ENCODE results near the gene AHSP. TPM values are rescaled to one million over a fixed set of nuclear protein-coding genes. Genes with fewer than 3 reads are reported as not detected.

The AHSP gene
- total RNA-seq, 2 donors from 2014 or later = not detected

GRCh38 chr16:31493506-31494125 is 34.1 kb upstream of the AHSP start:
- H3K4me3 ChIP-seq = no peak overlapping the region
- TF ChIP-seq, protein P1, sequence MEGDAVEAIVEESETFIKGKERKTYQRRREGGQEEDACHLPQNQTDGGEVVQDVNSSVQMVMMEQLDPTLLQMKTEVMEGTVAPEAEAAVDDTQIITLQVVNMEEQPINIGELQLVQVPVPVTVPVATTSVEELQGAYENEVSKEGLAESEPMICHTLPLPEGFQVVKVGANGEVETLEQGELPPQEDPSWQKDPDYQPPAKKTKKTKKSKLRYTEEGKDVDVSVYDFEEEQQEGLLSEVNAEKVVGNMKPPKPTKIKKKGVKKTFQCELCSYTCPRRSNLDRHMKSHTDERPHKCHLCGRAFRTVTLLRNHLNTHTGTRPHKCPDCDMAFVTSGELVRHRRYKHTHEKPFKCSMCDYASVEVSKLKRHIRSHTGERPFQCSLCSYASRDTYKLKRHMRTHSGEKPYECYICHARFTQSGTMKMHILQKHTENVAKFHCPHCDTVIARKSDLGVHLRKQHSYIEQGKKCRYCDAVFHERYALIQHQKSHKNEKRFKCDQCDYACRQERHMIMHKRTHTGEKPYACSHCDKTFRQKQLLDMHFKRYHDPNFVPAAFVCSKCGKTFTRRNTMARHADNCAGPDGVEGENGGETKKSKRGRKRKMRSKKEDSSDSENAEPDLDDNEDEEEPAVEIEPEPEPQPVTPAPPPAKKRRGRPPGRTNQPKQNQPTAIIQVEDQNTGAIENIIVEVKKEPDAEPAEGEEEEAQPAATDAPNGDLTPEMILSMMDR (IDR thresholded peaks at IDR 0.05) = no peak
- DNase-seq (ENCODE audit: low spot score) (no peak), ATAC-seq (ENCODE audit: insufficient number of reproducible peaks, low FRiP score, low read depth) (no peak)
- H3K36me3 ChIP-seq = peaks cover 37% of the 10 kb centered on the region
- peaks cover 0 to under 1% of the 10 kb centered on the region in 2 donors for H3K4me1 ChIP-seq (ENCODE audit: control insufficient read depth in 1 of 2, low read depth in 2 of 2)
- no peaks in the 10 kb centered on the region for H3K27me3 ChIP-seq (replicated peaks; ENCODE audit: insufficient read depth)
- no peak overlapping the region for H3K27ac ChIP-seq
- no peaks in the 10 kb centered on the region for H3K9me3 ChIP-seq

DNA sequence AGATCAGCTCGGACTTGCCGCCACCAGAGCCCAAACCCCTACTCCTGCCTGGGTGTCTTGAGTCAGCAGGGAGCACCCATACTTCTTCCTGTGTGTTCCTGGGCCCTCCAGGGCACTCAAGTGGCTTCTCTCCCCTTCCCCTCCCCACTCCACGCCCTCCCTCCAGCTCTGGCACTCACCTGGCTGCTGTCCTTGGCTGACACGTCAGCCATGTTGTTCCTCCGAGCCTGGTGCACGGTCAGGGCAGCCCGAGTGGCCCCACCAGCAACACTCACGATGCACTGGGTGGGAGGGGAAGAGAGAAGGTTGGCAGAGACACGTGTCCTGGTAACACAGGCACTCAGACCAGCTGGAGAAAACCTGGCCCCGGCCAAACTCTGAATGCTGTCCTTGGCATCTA is 31.0 kb upstream of the AHSP start:
- H3K36me3 ChIP-seq = peaks cover 38% of the 10 kb centered on the region
- ATAC-seq (ENCODE audit: insufficient number of reproducible peaks, low FRiP score, low read depth) = no peak

DNA sequence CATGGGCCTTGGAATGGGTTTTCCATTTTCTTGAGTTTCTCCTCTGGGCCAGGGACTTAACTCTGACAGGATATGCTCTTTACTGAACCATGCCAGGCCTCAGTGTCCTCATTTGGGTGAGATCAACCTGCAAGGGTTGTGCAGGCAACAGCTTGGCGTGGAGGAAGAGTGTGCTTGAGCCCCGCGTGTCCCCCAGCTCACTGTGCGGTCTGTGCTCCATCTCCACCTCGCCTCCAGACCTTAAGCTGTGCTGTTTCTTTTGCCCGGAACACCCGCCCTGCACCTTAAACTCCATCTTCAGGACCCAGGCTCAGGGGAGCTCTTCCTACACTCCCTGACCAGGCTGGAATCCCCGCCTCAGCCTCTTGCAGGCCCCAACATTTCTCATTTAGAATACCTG is 29.2 kb upstream of the AHSP start:
- no peak overlapping the region for H3K27ac ChIP-seq
- H3K4me1 ChIP-seq (ENCODE audit: control insufficient read depth in 1 of 2, low read depth in 2 of 2) = peaks cover 0 to 14% of the 10 kb centered on the region in 2 donors
- ATAC-seq (ENCODE audit: insufficient number of reproducible peaks, low FRiP score, low read depth) = no peak
- H3K4me3 ChIP-seq = no peak overlapping the region
- no peak for DNase-seq (ENCODE audit: low spot score)
- no peaks in the 10 kb centered on the region for H3K9me3 ChIP-seq
- H3K27me3 ChIP-seq (replicated peaks; ENCODE audit: insufficient read depth) = no peaks in the 10 kb centered on the region
- TF ChIP-seq, protein P1 (IDR thresholded peaks at IDR 0.05) = no peak
- H3K36me3 ChIP-seq = peaks cover 21% of the 10 kb centered on the region

More for the DNA sequence above, 31.0 kb upstream of the AHSP start:
- H3K27ac ChIP-seq = no peak overlapping the region
- no peaks in the 10 kb centered on the region for H3K9me3 ChIP-seq
- no peaks in the 10 kb centered on the region for H3K27me3 ChIP-seq (replicated peaks; ENCODE audit: insufficient read depth)
- H3K4me1 ChIP-seq (ENCODE audit: control insufficient read depth in 1 of 2, low read depth in 2 of 2) = no peaks in the 10 kb centered on the region
- DNase-seq (ENCODE audit: low spot score) = no peak
- TF ChIP-seq, protein P1 (IDR thresholded peaks at IDR 0.05) = no peak
- H3K4me3 ChIP-seq = no peak overlapping the region

DNA sequence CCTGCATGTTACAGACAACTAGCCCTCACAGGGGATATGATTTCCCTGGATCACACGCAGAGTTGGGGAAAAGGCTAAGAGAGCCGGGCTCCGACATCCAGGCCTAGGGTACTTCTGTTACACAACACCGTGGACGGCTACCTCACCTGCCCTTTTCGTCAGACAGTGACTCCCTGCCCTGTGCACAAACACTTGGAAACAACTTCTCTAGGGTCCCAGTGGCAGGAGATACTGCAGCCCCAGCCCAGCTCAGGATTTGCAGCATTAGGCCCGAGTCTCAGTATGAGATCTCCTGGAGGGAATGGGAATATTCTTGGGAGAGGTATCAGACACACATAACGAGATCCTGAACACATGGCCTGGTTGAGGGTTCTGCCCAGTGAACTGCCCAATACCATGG is 27.8 kb upstream of the AHSP start:
- no peak overlapping the region for H3K4me3 ChIP-seq
- H3K4me1 ChIP-seq (ENCODE audit: control insufficient read depth in 1 of 2, low read depth in 2 of 2) = peaks cover 0 to 15% of the 10 kb centered on the region in 2 donors
- ATAC-seq (ENCODE audit: insufficient number of reproducible peaks, low FRiP score, low read depth) (no peak), DNase-seq (ENCODE audit: low spot score) (no peak)
- TF ChIP-seq, protein P1 (IDR thresholded peaks at IDR 0.05) = no peak
- H3K27me3 ChIP-seq (replicated peaks; ENCODE audit: insufficient read depth) = no peaks in the 10 kb centered on the region
- H3K36me3 ChIP-seq = peaks cover 16% of the 10 kb centered on the region
- H3K27ac ChIP-seq = no peak overlapping the region
- H3K9me3 ChIP-seq = no peaks in the 10 kb centered on the region

DNA sequence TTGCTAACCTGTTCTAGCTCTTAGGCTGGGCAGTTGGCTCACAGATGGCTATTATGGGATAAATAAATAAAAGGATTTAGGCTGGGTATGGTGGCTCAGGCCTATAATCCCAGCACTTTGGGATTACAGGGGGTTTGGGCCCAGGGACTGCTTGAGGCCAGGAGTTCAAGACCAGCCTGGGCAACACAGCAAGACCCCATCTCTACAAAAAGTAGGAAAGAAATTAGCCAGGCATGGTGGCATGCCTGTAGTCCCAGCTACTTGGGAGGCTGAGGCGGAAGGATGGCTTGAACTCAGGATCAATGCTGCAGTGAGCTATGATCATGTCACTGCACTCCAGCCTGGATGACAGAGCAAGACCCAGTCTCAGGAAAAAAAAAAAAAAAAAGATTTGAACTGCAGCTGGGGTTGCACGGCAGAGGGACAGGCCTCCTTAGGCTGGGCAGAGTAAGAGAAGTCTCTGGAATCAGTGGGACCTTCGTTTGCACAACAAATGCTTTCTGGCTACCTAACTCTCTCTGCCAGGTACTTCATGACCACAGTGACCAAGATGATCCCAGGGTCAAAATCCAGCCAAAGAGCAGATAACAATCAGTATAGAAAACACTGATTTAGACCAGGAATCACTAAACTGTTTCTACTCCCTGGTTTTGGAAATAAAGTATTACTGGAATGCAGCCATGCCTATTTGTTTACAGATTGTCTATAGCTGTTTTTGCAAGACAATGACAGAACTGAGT is 26.3 kb upstream of the AHSP start:
- no peak for ATAC-seq (ENCODE audit: insufficient number of reproducible peaks, low FRiP score, low read depth)
- Histone ChIP-seq H3K27me3 (replicated peaks; ENCODE audit: insufficient read depth) (no peaks in the 10 kb centered on the region), H3K9me3 (no peaks in the 10 kb centered on the region), H3K4me1 (ENCODE audit: control insufficient read depth in 1 of 2, low read depth in 2 of 2) (peaks cover 0 to 16% of the 10 kb centered on the region in 2 donors), H3K4me3 (no peak overlapping the region), H3K27ac (no peak overlapping the region), H3K36me3 (peaks cover 11% of the 10 kb centered on the region)
- TF ChIP-seq, protein P1 (IDR thresholded peaks at IDR 0.05) = no peak
- DNase-seq (ENCODE audit: low spot score) = no peak
